Fibroblast of skin of abdomen (primary cell): ENCODE measurements around the gene THSD7B.
"Not testable (repeated sequence)": the region's sequence is repeated elsewhere in the genome, so short reads cannot be mapped to it uniquely, and the experiment has no call there.

Experiments
- DNase-seq: peaks from one replicate; pipeline ENCODE4 v3.0.0-alpha.2; 2013

Gene THSD7B

DNA sequence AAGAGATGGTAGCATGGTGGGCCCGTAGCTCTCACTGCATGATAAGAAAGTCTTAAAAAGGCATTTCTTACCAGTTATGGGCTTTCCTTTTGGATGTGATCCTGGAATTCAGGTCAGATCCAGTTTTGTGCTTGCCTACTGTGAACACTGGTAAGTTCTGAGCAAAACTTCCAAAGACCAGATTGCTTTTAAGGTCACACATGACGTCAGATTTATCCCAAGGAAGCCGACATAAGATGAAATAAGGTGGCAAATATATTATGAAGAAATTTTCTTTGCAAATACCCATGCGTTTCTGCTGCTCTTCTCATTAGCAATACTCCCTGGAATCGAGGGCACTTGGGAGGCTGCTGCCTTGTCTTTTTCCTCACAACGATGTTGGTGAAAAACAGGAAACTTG, 782.5 kb downstream of the THSD7B start:
- DNase-seq = no peak

DNA sequence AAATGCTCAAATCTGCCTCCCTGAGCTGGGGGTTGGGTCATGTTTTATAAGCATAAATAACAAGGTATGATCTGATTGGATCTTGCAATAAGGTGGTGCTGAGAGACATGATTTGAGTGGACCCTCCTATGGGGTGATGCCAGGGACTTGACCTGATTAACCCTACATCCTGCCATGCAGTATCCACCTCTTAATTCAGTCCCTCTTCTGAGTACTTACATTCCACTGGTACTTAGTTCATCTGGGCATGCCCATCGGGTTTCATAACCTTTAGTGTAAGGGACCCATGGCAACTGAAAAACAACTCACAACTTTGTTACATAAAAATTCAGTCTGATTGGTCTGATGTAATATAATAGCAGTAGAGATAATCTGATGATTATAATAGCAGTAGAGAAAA, 801.0 kb downstream of the THSD7B start:
- DNase-seq = no peak

DNA sequence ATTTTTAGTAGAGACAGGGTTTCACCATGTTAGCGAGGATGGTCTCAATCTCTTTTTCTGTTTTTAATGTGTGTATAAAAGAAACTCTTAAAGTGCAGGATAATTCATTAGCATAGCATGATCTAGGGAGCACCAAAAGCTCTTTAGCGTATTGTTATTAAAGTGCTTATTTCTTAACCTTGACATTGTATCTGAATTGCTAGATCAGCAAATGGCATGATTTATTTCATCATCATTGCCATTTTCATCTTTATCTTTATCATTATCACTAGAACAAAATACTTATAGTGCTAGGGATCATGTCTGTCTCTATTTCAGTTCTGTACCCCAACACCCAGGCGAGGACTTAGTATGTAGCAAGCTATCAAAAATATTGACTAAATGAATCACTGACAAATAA, 805.1 kb downstream of the THSD7B start:
- no peak for DNase-seq

DNA sequence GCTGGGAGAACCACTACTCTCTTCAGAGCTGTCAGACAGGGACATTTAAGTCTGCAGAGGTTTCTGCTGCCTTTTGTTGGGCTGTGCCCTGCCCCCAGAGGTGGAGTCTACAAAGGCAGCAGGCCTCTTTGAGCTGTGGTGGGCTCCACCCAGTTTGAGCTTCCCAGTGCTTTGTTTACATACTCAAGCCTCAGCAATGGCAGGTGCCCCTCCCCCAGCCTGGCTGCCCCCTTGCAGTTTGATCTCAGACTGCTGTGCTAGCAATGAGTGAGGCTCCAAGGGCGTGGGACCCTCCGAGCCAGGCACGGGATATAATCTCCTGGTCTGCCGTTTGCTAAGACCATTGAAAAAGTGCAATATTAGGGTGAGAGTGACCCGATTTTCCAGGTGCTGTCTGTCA, 822.5 kb downstream of the THSD7B start:
- not testable (repeated sequence) for DNase-seq

DNA sequence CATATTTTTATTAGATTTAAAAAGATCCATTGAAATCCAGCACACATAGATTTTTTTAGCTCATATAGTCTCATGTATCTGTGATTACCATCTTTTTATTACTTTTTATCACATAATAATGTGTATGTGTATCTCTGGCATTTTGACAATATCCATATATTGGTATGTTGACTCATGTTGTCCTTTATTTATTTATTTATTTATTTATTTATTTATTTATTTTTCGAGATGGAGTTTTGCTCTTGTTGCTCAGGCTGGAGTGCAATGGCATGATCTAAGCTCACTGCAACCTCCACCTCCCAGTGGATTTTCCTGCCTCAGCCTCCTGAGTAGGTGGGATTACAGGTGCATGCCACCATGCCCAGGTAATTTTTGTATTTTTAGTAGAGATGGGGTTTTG, 823.2 kb downstream of the THSD7B start:
- not testable (repeated sequence) for DNase-seq

DNA sequence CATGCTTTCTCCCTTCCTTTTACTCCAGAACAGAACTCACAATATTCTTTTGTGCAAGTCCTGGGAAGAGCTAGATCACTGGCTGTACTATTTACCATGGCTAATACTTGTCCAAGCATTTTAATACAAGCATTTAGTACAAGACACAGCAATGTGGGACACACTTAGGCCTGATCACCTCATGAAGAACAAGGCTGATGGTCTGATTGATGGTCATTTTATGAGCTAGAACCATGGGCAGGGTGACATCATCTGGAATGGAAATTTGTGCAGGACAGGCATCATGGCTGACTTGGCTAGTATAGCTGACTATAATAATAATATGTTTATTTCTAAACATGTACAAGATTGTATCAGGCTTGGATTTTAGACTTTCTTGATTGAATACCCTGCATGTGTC, 824.8 kb downstream of the THSD7B start:
- no peak for DNase-seq

DNA sequence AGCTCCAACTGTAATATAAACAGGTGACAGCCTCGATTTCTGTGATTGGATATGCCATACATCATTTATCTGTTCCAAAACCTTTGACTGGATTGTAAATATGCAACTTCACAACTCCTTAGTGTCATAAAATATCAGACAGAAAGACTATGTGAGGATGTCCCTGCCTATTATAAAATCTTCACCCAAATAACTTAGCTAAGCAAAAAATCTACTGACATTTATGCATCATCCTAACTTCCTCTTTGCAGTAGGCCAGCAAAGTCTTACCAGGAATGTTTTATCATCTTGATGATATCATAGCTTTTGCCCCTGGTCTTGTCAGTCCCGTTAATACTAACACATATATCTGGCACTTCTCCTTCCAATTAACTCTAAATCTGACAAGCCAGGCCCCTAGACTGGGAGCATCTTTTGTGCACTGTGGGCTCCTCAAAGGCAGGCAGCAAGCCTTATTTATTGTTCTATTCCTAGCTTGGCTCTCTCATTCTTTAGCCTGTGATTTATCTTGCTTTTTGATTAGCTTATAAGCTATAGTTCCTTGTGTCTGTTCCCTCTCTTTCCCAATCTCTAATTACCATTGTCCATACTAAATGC, 842.5 kb downstream of the THSD7B start:
- DNase-seq = no peak

DNA sequence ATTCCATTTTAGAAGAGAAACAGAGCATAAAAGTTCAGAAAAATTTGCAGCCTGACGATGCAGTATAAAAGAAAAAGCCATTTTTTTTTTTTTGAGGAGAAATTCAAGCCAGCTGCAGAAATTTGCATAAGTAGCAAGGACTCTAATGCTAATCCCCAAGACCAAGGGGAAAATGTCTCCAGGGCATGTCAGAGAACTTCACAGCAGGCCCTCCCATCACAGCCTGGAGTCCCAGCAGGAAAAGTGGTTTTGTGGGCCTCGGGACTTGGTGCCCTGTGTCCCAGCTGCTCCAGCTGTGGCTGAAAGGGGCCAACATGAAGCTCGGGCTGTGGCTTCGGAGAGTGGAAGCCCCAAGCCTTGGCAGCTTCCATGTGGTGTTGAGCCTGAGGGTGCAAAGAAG, 873.6 kb downstream of the THSD7B start:
- DNase-seq = no peak

DNA sequence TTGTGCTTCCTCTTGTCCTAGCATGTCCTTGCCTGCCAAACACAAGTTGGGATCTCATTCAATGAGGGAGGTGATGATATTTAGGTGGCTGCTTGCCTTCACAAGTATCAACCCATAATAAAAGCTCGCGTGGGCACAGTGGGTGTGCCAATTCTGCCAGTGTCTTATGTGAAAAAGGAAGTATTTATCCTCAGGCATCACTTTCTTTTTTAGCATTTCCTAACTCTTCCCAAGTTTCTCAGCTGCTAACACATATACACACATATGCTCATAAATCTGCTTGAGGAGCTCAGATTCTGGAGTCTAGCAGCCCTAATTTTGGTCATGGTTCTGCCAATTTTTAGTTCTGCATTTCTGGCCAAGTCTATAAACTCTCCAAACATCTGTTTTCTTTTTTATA, 879.4 kb downstream of the THSD7B start:
- no peak for DNase-seq

DNA sequence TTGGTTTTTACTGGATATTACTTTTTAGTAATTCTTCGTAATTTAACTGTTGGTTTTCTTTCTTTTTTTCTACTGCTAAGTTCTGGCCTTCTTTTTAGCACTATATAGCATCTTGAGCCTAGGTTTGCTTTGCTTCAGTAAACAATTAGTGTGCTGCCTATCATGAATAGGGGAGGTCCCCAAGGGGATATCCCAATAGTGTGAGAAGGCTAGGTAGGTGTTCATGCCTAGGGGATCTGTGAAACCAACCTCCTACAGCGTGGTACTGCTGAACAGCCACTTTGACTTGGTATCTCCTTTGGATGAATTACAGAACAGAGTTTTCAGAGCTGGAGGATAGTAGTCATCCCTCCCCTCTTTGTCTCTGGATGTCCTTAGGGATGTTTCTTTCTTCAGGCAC, 888.7 kb downstream of the THSD7B start:
- no peak for DNase-seq

DNA sequence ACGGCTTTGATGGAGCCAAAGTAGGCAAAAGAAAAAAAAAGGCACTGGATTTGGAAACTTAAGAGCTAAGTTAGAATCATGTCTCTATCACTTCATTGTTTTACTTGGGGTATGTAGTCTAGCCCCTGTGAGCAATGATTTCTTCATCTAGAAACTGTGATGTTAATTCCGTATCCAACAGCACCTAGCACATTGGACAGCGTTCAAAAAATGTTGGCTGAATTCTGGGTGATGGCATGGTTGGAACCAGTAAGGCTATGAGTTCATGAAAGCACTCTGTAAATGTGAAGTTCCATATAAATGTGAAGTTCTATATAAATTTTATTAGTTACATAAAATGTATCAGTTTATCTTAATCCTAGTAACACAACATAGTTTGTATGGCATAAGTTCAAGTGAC, 890.5 kb downstream of the THSD7B start:
- no peak for DNase-seq

DNA sequence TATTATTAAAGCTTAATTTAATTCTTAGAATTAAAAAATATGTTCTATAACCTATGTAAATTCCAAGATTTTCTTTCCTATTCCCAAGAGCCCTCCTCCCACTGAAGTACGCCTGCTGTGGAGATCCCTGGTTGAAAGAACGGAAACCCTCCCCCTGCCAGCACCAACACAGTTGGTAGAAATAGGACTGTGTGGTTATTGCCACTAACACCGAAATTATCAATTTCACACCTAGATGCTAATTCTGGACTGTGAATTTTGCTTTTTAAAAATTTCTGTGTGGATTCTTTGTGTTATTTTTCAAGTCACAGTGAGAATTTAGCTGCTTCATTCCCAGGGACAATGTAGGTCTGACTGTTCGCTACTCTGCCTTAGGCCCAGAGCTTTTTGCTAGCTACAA, 893.1 kb downstream of the THSD7B start:
- no peak for DNase-seq

DNA sequence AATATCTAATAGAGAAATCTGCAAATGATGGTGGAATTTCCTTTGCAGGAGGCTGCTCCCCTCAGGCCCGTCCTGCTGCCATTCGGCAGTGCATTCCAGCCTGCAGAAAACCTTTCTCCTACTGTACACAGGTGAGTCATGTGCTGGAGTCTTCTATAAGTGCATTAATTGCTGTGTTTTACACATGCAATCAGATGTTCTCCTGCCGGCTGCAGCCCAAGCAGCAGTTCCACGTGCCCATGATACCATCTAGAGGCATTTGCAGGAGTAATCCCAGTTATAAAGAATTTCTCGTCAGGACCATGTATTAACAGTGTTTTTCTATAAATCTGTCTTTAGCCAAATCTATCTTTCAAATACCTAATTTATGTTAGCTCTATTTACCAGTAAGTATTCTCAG, 894.3 kb downstream of the THSD7B start:
- DNase-seq = no peak

DNA sequence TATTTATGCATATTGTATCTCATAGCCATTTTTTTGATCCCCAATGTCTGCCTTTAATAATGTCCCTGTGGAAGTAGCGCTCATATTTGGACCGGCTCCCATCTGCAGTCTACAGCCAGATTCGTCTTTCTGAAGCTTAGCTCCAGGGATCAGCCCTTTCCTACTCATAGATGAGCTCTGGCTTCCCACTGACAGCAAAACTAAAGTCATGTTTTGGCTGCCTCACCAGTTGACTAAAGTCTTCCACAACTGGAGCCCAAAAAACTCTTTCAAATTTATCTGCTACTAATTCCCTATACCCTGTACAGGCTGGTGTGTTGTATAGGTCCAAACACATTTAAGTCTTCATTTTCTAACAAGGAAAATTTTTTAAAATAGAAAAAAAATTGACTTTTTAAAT, 904.8 kb downstream of the THSD7B start:
- no peak for DNase-seq

DNA sequence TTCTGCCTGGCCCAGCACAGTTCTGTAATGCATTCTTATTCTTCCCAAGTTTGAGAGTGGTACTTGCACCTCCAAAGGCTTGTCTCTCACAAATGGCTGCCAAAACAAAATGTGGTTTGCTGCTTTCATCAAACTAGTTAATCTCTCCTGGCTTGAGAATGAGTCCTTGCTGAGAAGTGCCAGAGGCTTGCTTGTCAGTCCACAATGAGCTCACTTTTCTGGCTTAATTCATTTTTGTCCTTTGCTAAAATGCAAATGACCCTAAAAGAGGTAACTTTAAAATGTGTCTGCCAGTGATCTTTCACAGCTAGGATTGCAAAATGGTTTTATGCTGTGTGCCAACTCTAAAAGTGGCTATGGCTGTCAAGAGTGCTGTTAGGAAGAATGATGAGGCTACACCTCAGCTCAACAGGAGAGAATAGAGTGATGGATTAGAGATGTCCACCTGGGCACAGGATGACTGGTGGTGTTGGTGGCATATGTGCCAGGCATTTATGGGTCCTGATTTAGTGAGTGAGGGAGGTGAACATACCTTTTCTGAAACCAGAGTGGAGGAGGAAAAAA, 907.7 kb downstream of the THSD7B start:
- DNase-seq = no peak

DNA sequence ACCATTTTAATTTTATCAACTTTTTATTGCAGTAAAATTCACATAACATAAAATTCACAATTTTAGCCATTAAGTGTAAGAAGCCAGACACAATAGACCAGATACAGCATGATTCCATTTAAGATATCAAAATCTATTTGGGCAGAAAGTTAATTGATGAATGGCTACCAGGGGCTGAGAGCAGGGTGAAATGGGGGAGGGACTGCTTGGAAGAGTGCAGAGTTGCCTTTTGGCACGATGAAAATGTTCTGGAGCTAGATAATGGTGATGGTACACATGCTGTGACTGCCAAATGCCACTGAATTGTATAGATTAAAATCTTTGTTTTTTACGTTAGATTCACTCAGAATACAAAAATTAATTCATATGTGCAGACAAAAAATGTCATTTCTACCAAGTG, 909.6 kb downstream of the THSD7B start:
- no peak for DNase-seq

DNA sequence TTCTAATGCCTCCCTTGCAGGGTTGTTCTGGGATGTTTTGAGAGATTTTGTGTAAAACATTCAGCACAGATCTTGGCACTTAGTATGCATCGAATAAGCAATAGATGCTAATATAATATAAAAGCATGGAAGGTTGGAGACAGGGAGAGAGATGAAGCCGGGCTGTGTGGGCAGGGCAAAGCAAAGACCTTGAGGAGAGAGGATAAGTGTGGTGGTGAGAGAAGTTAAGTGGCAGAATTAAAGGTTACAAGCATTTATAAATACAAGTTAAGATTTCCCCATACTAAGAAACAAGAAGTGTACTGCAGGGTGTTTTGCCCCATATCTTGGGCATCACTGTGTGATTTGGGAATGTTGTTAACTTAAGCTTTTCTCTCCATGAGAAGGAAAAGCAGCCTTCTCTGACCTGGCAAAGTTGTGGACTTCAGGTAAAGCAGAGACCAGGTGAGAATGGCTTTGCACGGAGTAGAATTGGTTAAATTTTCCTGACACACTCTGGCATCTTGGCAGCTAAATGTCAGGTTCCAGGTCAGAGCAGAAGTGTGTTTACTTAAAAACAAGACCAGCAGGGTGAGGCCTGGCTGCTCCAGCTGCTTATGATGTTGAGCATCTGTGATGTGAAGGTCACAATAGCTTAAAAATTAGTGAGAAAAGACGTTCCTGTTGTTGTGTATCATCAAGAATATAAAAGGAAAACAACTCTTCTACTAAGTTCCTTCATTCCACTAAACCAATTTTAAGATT, 910.4 kb downstream of the THSD7B start:
- DNase-seq = no peak

DNA sequence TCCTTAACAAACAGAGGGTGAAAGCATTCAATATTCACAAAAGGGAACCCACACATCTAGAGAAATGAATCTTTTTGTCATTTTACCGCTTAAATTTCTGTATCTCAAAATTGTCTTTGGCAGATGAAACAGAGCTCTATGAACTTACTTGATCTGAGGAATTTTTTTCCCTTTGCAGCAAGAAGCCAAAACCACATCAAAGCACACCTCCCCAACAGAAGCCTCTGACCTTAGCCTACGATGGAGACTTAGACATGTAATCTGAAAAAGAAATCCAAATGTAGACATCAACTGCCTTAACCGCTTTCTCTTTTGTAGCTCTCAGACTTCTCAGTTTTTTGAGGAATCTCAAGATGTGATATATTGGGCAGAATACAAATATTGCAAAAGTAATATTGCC, 911.0 kb downstream of the THSD7B start:
- DNase-seq = no peak

DNA sequence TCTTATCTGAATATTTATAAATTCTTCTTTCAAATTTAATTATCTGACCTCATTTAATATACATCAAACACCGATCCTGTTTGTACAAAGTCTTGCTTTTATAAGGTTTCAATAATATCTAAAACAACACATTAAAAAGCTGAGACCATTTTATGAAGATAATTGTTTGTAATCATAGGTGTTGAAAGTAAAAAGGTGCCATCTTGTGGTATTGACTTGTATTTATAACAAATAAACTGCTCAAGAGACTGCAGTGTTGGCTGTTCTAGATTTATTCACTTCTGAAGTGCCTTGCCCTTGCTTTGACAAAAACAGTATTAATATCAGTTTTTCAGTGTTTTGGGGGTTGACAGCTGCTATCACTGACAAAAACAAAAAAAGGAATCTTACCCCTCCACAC, 912.1 kb downstream of the THSD7B start:
- no peak for DNase-seq

DNA sequence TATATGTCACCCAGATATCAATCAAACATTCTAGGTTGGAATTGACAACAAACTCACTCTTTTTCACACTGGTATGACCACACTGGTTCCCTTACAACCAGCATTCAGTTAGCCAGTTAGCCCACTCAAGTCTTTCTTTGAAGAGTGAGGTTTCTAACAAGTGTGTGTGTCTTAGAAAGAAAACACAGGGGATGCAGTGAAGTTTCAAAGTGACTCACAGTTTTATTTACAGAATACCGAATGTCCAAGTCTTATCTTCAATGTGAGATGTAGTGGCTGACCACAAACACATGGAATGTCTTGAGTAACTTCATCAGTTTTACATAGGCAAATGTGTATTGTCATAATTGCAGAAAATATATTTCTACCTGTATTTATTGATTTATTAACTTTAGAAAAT, 924.2 kb downstream of the THSD7B start:
- DNase-seq = no peak

DNA sequence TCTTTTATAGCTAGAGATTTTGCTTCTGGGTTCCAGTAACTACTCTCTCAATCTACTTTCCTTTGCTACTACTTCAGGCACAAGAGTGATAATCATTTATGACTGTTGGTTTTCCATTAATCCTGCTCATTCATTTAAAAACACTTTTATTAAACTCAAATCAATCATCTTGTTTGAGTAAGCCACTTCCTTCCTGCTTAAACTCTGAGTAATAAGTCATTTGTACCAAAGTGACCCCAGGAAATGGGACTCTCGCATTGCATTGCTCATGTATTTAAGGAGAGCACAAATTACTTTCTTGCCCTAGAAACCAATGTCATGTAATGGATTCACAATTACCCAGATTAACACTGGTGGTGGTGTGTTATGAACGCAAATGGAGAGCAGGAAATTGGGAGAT, 928.2 kb downstream of the THSD7B start:
- DNase-seq = no peak

DNA sequence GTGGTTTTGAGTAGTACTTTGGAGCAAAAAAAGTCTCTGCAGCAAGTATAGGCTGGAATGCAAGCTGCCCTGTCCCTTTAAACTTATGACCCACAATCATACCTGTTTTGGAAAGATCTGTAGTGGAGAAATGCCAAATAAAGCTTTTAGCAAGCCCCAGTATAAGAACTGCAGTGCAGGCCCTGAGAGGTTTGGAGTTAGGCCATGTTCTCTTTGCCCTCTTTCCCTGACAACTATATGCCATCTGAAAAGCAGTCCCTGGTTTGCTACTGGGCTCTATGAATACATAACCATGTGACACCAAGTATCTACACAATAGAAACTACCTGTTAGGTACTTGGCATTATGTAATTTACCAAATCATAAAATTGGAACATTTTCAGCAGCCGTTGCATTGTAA, 931.6 kb downstream of the THSD7B start:
- no peak for DNase-seq

DNA sequence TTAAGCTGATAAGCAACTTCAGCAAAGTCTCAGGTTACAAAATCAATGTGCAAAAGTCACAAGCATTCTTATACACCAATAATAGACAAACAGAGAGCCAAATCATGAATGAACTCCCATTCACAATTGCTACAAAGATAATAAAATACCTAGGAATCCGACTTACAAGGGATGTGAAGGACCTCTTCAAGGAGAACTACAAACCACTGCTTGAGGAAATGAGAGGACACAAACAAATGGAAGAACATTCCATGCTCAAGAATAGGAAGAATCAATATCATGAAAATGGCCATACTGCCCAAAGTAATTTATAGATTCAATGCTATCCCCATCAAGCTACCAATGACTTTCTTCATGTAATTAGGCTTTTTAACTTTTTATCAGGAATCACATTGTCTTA, 934.9 kb downstream of the THSD7B start:
- not testable (repeated sequence) for DNase-seq

DNA sequence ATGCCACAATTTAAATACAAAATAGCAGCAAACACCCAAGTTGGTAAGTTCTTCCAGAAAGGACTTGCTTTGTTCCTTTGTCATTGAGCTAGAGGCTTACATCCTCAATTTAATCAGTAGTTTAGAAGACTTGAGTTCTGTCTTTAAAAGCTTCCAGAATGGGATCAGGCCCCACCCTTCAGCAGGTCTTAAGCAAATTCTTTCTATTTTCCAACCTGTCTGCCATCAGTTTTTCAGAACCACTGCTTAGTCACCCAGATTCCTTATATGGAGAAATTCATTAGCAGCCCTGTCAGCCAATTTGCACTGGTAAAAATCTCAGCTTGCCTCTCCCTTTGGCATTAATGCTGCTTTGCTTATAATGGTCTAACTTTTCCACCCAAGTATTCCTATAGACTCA, 935.3 kb downstream of the THSD7B start:
- no peak for DNase-seq

DNA sequence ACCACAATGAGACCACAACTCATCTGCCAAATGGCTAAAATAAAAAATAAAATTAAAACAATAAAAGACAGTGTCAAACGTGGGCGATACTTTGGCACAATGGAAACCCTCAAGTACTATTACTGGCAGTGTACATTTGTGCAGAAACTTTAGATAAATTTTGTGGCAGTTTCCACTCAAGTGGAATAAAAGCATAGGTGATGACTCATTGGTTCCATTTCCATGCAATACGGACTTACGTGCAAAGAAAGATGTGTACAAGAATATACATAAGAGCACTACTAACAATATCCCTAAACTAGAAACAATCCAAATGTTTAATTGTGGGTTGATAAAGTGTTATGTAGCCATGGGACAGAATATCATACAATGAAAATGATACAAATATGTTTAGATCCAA, 940.0 kb downstream of the THSD7B start:
- DNase-seq = no peak
